Measurements from ENCODE around the gene NELL1. TPM values are rescaled to one million over a fixed set of nuclear protein-coding genes. Genes with fewer than 3 reads are reported as not detected.

NELL1 gene
- total RNA-seq, 1 donor from 2014 or later, result not detected

- no peak for DNase-seq (ENCODE audit: extremely low read depth, low read depth, low spot score)
These were observed 265.1 kb downstream of the NELL1 start for GRCh38 chr11:20934516-20934915.

GRCh38 chr11:20937826-20938225, 268.4 kb downstream of the NELL1 start:
- DNase-seq (ENCODE audit: extremely low read depth, low read depth, low spot score), result no peak

- no peak for DNase-seq (ENCODE audit: extremely low read depth, low read depth, low spot score)
These were observed 280.2 kb downstream of the NELL1 start for GRCh38 chr11:20949585-20949984.

- DNase-seq (ENCODE audit: extremely low read depth, low read depth, low spot score), result no peak
These were observed 293.2 kb downstream of the NELL1 start for GRCh38 chr11:20962581-20962980.

- DNase-seq (ENCODE audit: extremely low read depth, low read depth, low spot score), result no peak
These were observed 294.2 kb downstream of the NELL1 start for GRCh38 chr11:20963596-20963995.

- no peak for DNase-seq (ENCODE audit: extremely low read depth, low read depth, low spot score)
These were observed 295.6 kb downstream of the NELL1 start for GRCh38 chr11:20964985-20965384.

- DNase-seq (ENCODE audit: extremely low read depth, low read depth, low spot score), result no peak
These were observed 297.1 kb downstream of the NELL1 start for GRCh38 chr11:20966489-20966888.

- no peak for DNase-seq (ENCODE audit: extremely low read depth, low read depth, low spot score)
These were observed 304.7 kb downstream of the NELL1 start for GRCh38 chr11:20973940-20974559.

GRCh38 chr11:20980736-20981135, 311.4 kb downstream of the NELL1 start:
- no peak for DNase-seq (ENCODE audit: extremely low read depth, low read depth, low spot score)

GRCh38 chr11:20990447-20990846, 321.1 kb downstream of the NELL1 start:
- no peak for DNase-seq (ENCODE audit: extremely low read depth, low read depth, low spot score)

GRCh38 chr11:20991471-20991870, 322.1 kb downstream of the NELL1 start:
- DNase-seq (ENCODE audit: extremely low read depth, low read depth, low spot score), result no peak

GRCh38 chr11:21007297-21007696, 337.9 kb downstream of the NELL1 start:
- no peak for DNase-seq (ENCODE audit: extremely low read depth, low read depth, low spot score)

- DNase-seq (ENCODE audit: extremely low read depth, low read depth, low spot score), result no peak
These were observed 348.9 kb downstream of the NELL1 start for GRCh38 chr11:21018248-21018647.

- no peak for DNase-seq (ENCODE audit: extremely low read depth, low read depth, low spot score)
These were observed 357.3 kb downstream of the NELL1 start for GRCh38 chr11:21026685-21027084.

- DNase-seq (ENCODE audit: extremely low read depth, low read depth, low spot score), result no peak
These were observed 368.5 kb downstream of the NELL1 start for GRCh38 chr11:21037850-21038249.

GRCh38 chr11:21038801-21039200, 369.4 kb downstream of the NELL1 start:
- DNase-seq (ENCODE audit: extremely low read depth, low read depth, low spot score), result no peak

GRCh38 chr11:21040630-21041029, 371.2 kb downstream of the NELL1 start:
- no peak for DNase-seq (ENCODE audit: extremely low read depth, low read depth, low spot score)

- DNase-seq (ENCODE audit: extremely low read depth, low read depth, low spot score), result no peak
These were observed 379.2 kb downstream of the NELL1 start for GRCh38 chr11:21048626-21049025.

- no peak for DNase-seq (ENCODE audit: extremely low read depth, low read depth, low spot score)
These were observed 384.1 kb downstream of the NELL1 start for GRCh38 chr11:21053466-21053865.

- DNase-seq (ENCODE audit: extremely low read depth, low read depth, low spot score), result no peak
These were observed 387.3 kb downstream of the NELL1 start for GRCh38 chr11:21056644-21057043.

- DNase-seq (ENCODE audit: extremely low read depth, low read depth, low spot score), result no peak
These were observed 390.5 kb downstream of the NELL1 start for GRCh38 chr11:21059879-21060278.

GRCh38 chr11:21066030-21066429, 396.6 kb downstream of the NELL1 start:
- no peak for DNase-seq (ENCODE audit: extremely low read depth, low read depth, low spot score)

- no peak for DNase-seq (ENCODE audit: extremely low read depth, low read depth, low spot score)
These were observed 399.5 kb downstream of the NELL1 start for GRCh38 chr11:21068886-21069285.
